HEK293T (cell line): ENCODE data around the gene RAB34.
"Not testable (repeated sequence)": the region's sequence is repeated elsewhere in the genome, so short reads cannot be mapped to it uniquely, and the experiment has no call there.

Source experiments
- CTCF ChIA-PET: fragments of 350-600 bp; formaldehyde crosslinking; extraction: SDS; loops from one replicate; lab custom pipeline; 2021; ENCODE audit warnings: antibody characterized with exemption, inconsistent platforms; lab: Yijun Ruan, JAX
- POLR2A ChIA-PET: fragments of 350-600 bp; formaldehyde crosslinking; extraction: SDS; loops from one replicate; lab custom pipeline; 2020; ENCODE audit warnings: antibody characterized with exemption, inconsistent platforms; lab: Yijun Ruan, JAX
- DNase-seq: peaks from one replicate; pipeline ENCODE4 v3.0.0; 2012; ENCODE audit warnings: mixed read lengths; ENCODE audit errors: extremely low spot score
- ARNT ChIP-seq: fragments of 450-650 bp; IDR thresholded peaks from 2 replicates; pipeline ENCODE4 v1.6.1; 2017; ENCODE audit warnings: mild to moderate bottlenecking
- BHLHE40 ChIP-seq: fragments of 450-650 bp; IDR thresholded peaks from 2 replicates; pipeline ENCODE4 v1.6.1; 2016; ENCODE audit warnings: mild to moderate bottlenecking, moderate library complexity, borderline replicate concordance
- CTBP1 ChIP-seq: fragments of 450-650 bp; IDR thresholded peaks from 2 replicates; pipeline ENCODE4 v1.6.1; 2016; ENCODE audit warnings: borderline replicate concordance
- ELF4 ChIP-seq: fragments of 450-650 bp; IDR thresholded peaks from 2 replicates; pipeline ENCODE4 v1.6.1; 2017; ENCODE audit warnings: antibody characterized with exemption
- FOXA1 ChIP-seq: fragments of 450-650 bp; IDR thresholded peaks from 2 replicates; pipeline ENCODE4 v1.6.1; 2016; ENCODE audit warnings: mild to moderate bottlenecking
- FOXK2 ChIP-seq: fragments of 450-650 bp; IDR thresholded peaks from 2 replicates; pipeline ENCODE4 v1.6.1; 2016; ENCODE audit warnings: mild to moderate bottlenecking
- FOXM1 ChIP-seq: fragments of 450-650 bp; IDR thresholded peaks from 2 replicates; pipeline ENCODE4 v1.6.1; 2017; ENCODE audit warnings: mild to moderate bottlenecking, borderline replicate concordance
- HDGF ChIP-seq: fragments of 450-650 bp; IDR thresholded peaks from 2 replicates; pipeline ENCODE4 v1.6.1; 2017; ENCODE audit warnings: antibody characterized with exemption, borderline replicate concordance
- L3MBTL2 ChIP-seq: fragments of 450-650 bp; conservative IDR thresholded peaks from 2 replicates; pipeline ENCODE4 v1.6.1; 2016; ENCODE audit warnings: mild to moderate bottlenecking
- LEF1 ChIP-seq: fragments of 450-650 bp; IDR thresholded peaks from 2 replicates; pipeline ENCODE4 v1.6.1; 2017; ENCODE audit warnings: mild to moderate bottlenecking, borderline replicate concordance
- NFRKB ChIP-seq: fragments of 450-650 bp; IDR thresholded peaks from 2 replicates; pipeline ENCODE4 v1.6.1; 2016; ENCODE audit warnings: mild to moderate bottlenecking, moderate library complexity
- PKNOX1 ChIP-seq: fragments of 450-650 bp; IDR thresholded peaks from 2 replicates; pipeline ENCODE4 v1.6.1; 2016
- SP1 ChIP-seq: fragments of 450-650 bp; IDR thresholded peaks from 2 replicates; pipeline ENCODE4 v1.6.1; 2017
- SUZ12 ChIP-seq: fragments of 450-650 bp; IDR thresholded peaks from 2 replicates; pipeline ENCODE4 v1.6.1; 2016; ENCODE audit warnings: mild to moderate bottlenecking
- TARDBP ChIP-seq: fragments of 450-650 bp; IDR thresholded peaks from 2 replicates; pipeline ENCODE4 v1.6.1; 2016
- ZNF384 ChIP-seq: fragments of 450-650 bp; IDR thresholded peaks from 2 replicates; pipeline ENCODE4 v1.6.1; 2016

Gene RAB34

GRCh38 chr17:28723159-28723835, 5.6 kb upstream of the RAB34 start:
- CTCF ChIA-PET, result interaction anchor here (1.8 to 6.7 kb wide), 2 partner anchors 12 to 25 kb away, joined by 10 to 185 read pairs; partner anchors contain the start of gene PROCA1
- POLR2A ChIA-PET, result interaction anchor here (0.9 to 11.6 kb wide), 4 partner anchors 7 to 39 kb away, joined by 4 to 309 read pairs (median 30); partner anchors contain the start of gene PROCA1
- no peak for DNase-seq
- no peak for TF ChIP-seq ZNF384
- no peak for TF ChIP-seq FOXA1
- no peak for TF ChIP-seq ARNT
- no peak for TF ChIP-seq ELF4
- TF ChIP-seq FOXK2, result no peak
- no peak for TF ChIP-seq FOXM1
- no peak for TF ChIP-seq TARDBP
- no peak for TF ChIP-seq SP1
- TF ChIP-seq PKNOX1, result no peak
- TF ChIP-seq SUZ12, result no peak
- TF ChIP-seq BHLHE40, result no peak
- TF ChIP-seq LEF1, result no peak
- TF ChIP-seq L3MBTL2, result no peak
- TF ChIP-seq CTBP1, result no peak
- no peak for TF ChIP-seq NFRKB
- no peak for TF ChIP-seq HDGF

- TF ChIP-seq ELF4 (no peak), LEF1 (no peak), SP1 (no peak), ZNF384 (no peak), ARNT (no peak), BHLHE40 (no peak), HDGF (no peak), SUZ12 (no peak), FOXA1 (no peak), TARDBP (no peak), NFRKB (no peak), CTBP1 (no peak), FOXM1 (no peak), PKNOX1 (no peak), L3MBTL2 (no peak), FOXK2 (no peak)
- ChIA-PET CTCF (interaction anchor here (1.8 kb wide), 1 partner anchor 11 kb away, joined by 10 read pairs; the partner anchor contains the start of gene PROCA1), POLR2A (interaction anchor here (1.0 to 11.6 kb wide), 3 partner anchors 16 to 27 kb away, joined by 3 to 309 read pairs (median 4); partner anchors contain the start of gene PROCA1)
- no peak for DNase-seq
Observed at GRCh38 chr17:28722417-28723158, 4.9 kb upstream of the RAB34 start.

- ChIA-PET POLR2A (interaction anchor here (1.2 to 11.6 kb wide), 8 partner anchors 15 to 228 kb away, joined by 3 to 309 read pairs (median 5); partner anchors contain the start of genes PROCA1, SDF2 and SUPT6H), CTCF (interaction anchor here (0.9 to 1.2 kb wide), 3 partner anchors 43 to 182 kb away, joined by 3 to 5 read pairs (median 3); no protein-coding TSS in a partner anchor)
- not testable (repeated sequence) for DNase-seq
Observed at GRCh38 chr17:28720997-28721329, 3.3 kb upstream of the RAB34 start.

GRCh38 chr17:28720247-28720996, 2.8 kb upstream of the RAB34 start:
- CTCF ChIA-PET, result interaction anchor here (0.9 to 1.3 kb wide), 3 partner anchors 10 to 73 kb away, joined by 3 to 5 read pairs (median 4); no protein-coding TSS in a partner anchor
- POLR2A ChIA-PET, result interaction anchor here (0.7 to 11.6 kb wide), 27 partner anchors 8 to 265 kb away, joined by 3 to 309 read pairs (median 7); partner anchors contain the start of genes ALDOC, DHRS13, FAM222B and NEK8

GRCh38 chr17:28719021-28719433, 1.4 kb upstream of the RAB34 start:
- POLR2A ChIA-PET, result interaction anchor here (0.6 to 11.6 kb wide), 49 partner anchors 9 to 489 kb away, joined by 3 to 309 read pairs (median 5); partner anchors contain the start of genes ALDOC, BLTP2, DHRS13 and FAM222B
- TF ChIP-seq ZNF384 (no peak), CTBP1 (no peak), SUZ12 (no peak), PKNOX1 (no peak), HDGF (no peak), FOXK2 (no peak), SP1 (no peak), BHLHE40 (no peak), TARDBP (no peak), ELF4 (no peak), LEF1 (no peak), FOXA1 (no peak)
- CTCF ChIA-PET, result interaction anchor here (0.7 to 1.3 kb wide), 2 partner anchors 8 to 234 kb away, joined by 4 read pairs; no protein-coding TSS in a partner anchor
- no peak for DNase-seq

More at GRCh38 chr17:28720247-28720996, 2.8 kb upstream of the RAB34 start:
- no peak for TF ChIP-seq CTBP1
- TF ChIP-seq ZNF384, result no peak
- 0 out of 2 replicates have a peak, but pooled peaks have one; percentile 5 for TF ChIP-seq HDGF
- TF ChIP-seq FOXA1, result no peak
- no peak for DNase-seq
